ENCODE measurements around the gene MOB1B. TPM values are rescaled to one million over a fixed set of nuclear protein-coding genes. Genes with fewer than 3 reads are reported as not detected.

MOB1B gene
- total RNA-seq: 10 to 100 TPM in 3 of 4 donors, 1 to 10 TPM in 1; 10.0 to 42.1 (median 16.5) TPM

DNA sequence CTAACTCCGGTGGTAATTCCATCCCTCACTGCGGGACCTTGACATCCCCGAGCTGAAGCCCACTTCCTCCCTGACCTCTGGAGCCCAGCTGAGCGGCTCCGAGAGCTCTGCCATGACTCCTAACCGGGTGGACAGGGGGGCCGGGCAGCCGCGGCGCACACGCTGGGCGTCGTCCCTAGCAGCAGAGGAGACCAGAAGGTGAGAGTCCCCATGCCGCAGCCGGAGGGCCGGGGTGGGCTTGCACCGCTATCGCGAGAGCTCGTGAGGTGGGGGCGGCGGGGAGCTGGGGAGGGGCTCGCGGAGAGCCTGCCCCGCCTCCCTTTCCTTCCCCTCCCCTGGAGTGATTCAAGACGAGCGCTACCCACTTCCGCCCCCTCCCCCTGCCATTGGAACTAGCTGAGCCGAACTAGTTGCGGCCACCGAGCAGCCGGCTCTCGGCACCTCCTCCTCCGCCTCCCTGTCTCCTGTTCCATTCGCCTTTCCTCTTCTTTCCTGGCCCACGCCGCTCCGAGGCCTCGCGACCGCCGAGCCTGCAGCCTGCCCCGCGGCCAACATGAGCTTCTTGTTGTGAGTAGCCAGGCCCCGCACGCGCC is at the start of gene MOB1B:
Gene MOB1B (plus strand): TSS at position 386 of the 593 bp plus-strand sequence. CDS start 168 bp downstream, at position 554.
- Histone ChIP-seq H3K4me3 (peak within 1 kb of the TSS; percentile 77 to 93), H3K36me3 (no peaks in the 10 kb centered on the region), H3K4me1 (no peaks in the 10 kb centered on the region), H3K27me3 (no peaks in the 10 kb centered on the region), H3K9me3 (no peaks in the 10 kb centered on the region), H3K27ac (peak within 1 kb of the TSS; percentile 82 to 88)
- TF ChIP-seq, protein P1, sequence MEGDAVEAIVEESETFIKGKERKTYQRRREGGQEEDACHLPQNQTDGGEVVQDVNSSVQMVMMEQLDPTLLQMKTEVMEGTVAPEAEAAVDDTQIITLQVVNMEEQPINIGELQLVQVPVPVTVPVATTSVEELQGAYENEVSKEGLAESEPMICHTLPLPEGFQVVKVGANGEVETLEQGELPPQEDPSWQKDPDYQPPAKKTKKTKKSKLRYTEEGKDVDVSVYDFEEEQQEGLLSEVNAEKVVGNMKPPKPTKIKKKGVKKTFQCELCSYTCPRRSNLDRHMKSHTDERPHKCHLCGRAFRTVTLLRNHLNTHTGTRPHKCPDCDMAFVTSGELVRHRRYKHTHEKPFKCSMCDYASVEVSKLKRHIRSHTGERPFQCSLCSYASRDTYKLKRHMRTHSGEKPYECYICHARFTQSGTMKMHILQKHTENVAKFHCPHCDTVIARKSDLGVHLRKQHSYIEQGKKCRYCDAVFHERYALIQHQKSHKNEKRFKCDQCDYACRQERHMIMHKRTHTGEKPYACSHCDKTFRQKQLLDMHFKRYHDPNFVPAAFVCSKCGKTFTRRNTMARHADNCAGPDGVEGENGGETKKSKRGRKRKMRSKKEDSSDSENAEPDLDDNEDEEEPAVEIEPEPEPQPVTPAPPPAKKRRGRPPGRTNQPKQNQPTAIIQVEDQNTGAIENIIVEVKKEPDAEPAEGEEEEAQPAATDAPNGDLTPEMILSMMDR (IDR thresholded peaks at IDR 0.05): peak in 3 of 4 experiments; percentile 13 to 57 (median 36)
- TF ChIP-seq POLR2A (IDR thresholded peaks at IDR 0.05): peak; percentile 37 to 51
- DNase-seq: peak; percentile 79 to 81
- intact Hi-C loops (cut with DNase I; ENCODE audit: low total_unique reads): no loop called here

DNA sequence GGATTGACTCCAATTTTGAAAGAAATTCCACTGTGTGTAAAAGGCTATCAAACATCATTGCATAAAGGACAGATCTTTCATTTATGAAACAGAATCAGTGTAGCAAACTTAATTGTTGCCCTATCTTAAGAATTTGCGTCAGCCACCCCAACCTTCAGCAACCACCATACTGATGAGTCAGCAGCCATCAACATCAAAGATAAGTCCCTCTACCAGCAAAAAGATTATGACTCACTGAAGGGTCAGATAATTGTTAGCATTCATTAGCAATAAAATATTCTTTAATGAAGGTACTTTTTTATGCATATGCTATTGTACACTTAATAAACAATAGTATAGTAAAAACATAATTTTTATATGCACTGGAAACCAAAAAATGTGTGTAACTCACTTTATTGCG is 46.7 kb upstream of the MOB1B start:
- DNase-seq: no peak
- TF ChIP-seq, protein P1 (IDR thresholded peaks at IDR 0.05): no peak
- no peak for TF ChIP-seq POLR2A (IDR thresholded peaks at IDR 0.05)
- no peaks in the 10 kb centered on the region for H3K9me3 ChIP-seq
- no peaks in the 10 kb centered on the region for H3K36me3 ChIP-seq
- H3K4me1 ChIP-seq: no peaks in the 10 kb centered on the region
- H3K27me3 ChIP-seq: no peaks in the 10 kb centered on the region
- intact Hi-C loops (cut with DNase I; ENCODE audit: low total_unique reads): no loop called here
- H3K4me3 ChIP-seq: no peak overlapping the region
- no peak overlapping the region for H3K27ac ChIP-seq

DNA sequence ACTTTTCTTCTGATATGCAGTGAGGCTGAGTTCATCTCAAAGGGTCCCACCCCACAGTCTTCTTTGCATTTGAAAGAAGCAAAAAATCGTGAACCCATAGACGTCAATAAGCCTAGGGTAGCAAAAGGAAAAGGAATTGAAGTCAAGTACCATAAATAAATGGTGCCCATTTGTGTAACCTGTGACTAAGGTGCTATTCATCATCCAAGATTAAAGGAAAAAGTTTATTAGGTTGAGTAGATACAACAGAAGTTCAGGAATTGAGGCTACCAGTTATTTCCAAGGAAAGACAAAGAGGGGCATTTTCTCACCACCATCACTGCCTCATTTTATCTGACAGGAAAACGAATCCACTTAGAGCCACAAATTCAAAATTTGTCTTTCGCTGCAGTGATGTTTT is 43.7 kb upstream of the MOB1B start:
- Histone ChIP-seq H3K9me3 (no peaks in the 10 kb centered on the region), H3K27me3 (no peaks in the 10 kb centered on the region), H3K36me3 (no peaks in the 10 kb centered on the region), H3K27ac (no peak overlapping the region), H3K4me1 (no peaks in the 10 kb centered on the region), H3K4me3 (no peak overlapping the region)
- DNase-seq: no peak
- TF ChIP-seq POLR2A (IDR thresholded peaks at IDR 0.05): no peak
- TF ChIP-seq, protein P1 (IDR thresholded peaks at IDR 0.05): no peak
- intact Hi-C loops (cut with DNase I; ENCODE audit: low total_unique reads): no loop called here

DNA sequence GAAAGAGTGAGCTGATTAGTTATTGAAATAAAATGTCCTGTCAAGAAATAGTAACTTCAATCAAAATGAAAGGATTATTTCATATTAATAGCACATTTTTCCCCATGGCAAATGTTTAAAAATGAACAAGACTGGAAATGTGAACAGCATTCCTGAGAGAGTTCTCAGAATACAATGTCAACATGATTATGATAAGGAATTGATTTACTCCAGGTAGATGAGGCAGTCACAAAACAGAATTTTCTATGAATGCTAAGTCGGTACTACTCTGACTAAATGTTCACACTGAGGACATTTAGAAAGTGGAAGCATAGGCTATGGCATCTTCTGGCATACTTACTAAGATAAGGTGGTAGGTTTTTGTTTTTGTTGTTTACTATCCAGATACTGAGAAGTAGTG is 43.1 kb upstream of the MOB1B start:
- intact Hi-C loops (cut with DNase I; ENCODE audit: low total_unique reads): no loop called here
- H3K4me1 ChIP-seq: no peaks in the 10 kb centered on the region
- DNase-seq: no peak
- no peak overlapping the region for H3K4me3 ChIP-seq
- TF ChIP-seq POLR2A (IDR thresholded peaks at IDR 0.05): no peak
- TF ChIP-seq, protein P1 (IDR thresholded peaks at IDR 0.05): no peak
- H3K9me3 ChIP-seq: no peaks in the 10 kb centered on the region
- no peaks in the 10 kb centered on the region for H3K36me3 ChIP-seq
- no peak overlapping the region for H3K27ac ChIP-seq
- no peaks in the 10 kb centered on the region for H3K27me3 ChIP-seq

DNA sequence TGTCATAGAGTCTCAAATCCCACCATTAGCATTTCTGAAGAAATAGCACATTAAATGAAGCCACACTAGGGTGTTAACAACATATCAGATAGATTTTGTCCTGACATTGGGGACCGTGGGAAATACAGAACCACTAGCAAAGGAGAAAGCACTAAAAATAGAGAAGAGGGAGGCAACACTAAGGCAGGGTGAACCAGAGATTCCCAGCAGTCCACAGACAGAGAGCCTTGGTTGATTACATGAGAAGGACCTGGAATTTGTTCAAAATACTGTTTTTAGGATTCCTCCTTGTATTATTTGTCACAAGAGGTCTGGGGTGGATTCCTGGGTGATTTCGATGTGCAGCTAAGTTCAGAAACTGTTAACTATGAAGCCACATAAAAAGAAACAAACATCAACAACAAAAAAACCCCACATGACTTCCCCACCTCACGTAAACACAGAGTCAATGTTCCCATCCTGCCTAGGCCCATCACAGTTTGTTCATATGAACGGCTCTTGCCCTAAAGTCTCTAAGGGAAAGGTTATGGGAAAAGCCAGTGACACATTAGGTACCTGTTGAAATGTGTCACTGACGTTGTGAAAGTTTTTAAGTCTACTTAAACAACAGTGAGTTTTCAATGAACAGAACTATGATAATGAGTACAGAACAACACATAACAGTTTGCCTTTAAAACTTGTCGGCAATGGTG is 38.9 kb upstream of the MOB1B start:
- Histone ChIP-seq H3K9me3 (no peaks in the 10 kb centered on the region), H3K4me1 (no peaks in the 10 kb centered on the region), H3K27me3 (no peaks in the 10 kb centered on the region), H3K36me3 (no peaks in the 10 kb centered on the region), H3K27ac (no peak overlapping the region), H3K4me3 (no peak overlapping the region)
- TF ChIP-seq, protein P1 (IDR thresholded peaks at IDR 0.05): no peak
- TF ChIP-seq POLR2A (IDR thresholded peaks at IDR 0.05): no peak
- no peak for DNase-seq
- intact Hi-C loops (cut with DNase I; ENCODE audit: low total_unique reads): no loop called here
